Endothelial cell of umbilical vein (primary cell): ENCODE measurements around the gene SSBP3. TPM values are rescaled to one million over a fixed set of nuclear protein-coding genes. Genes with fewer than 3 reads are reported as not detected.

Source experiments
- BruUV-seq: library from RNA; stranded (reverse); fragments of 400-500 nt; replicated peaks from 2 replicates; lab custom pipeline; 2021; lab: Mats Ljungman, UMichigan
- CTCF ChIA-PET: fragments of 300-600, 350-600 bp; sonication (Branson Sonifier 250); formaldehyde crosslinking; loops from one replicate; lab custom pipeline; 2021; ENCODE audit warnings: antibody characterized with exemption, inconsistent platforms; lab: Charles Lee
- POLR2A ChIA-PET: fragments of 300-600, 350-600 bp; sonication (Branson Sonifier 250); formaldehyde crosslinking; loops from one replicate; lab custom pipeline; 2021; ENCODE audit warnings: antibody characterized with exemption, inconsistent platforms; lab: Charles Lee
- DNase-seq: peaks from one replicate; pipeline ENCODE4 v3.0.0-alpha.2; 2011; ENCODE audit warnings: low read depth, low spot score
- FAIRE-seq: peaks from 2 replicates; lab custom pipeline; 2011; peaks lifted over from hg19 to GRCh38; lab: Jason Lieb, UNC
- H2AFZ ChIP-seq: 2 replicates; pipeline ENCODE4 v1.6.0; 2012; ENCODE audit warnings: low read depth, low read length, control low read depth, inconsistent platforms
- H3K27ac ChIP-seq: 2 replicates; pipeline ENCODE4 v1.5.1; 2011; ENCODE audit warnings: low read depth, mild to moderate bottlenecking, control low read depth, low read length, moderate library complexity; ENCODE audit not compliant: insufficient read depth
- H3K27me3 ChIP-seq, 2 experiments: 2 replicates each; pipeline versions ENCODE4 v1.6.0 to v1.6.1; 2011; ENCODE audit warnings: low read length in 2 of 2, mixed read lengths in 1 of 2; ENCODE audit not compliant: control insufficient read depth in 2 of 2, insufficient read depth in 2 of 2
- H3K36me3 ChIP-seq, 2 experiments: 2 replicates in 1 of 2; 3 replicates in 1 of 2; pipeline ENCODE4 v1.5.1; 2011; ENCODE audit warnings: low read length in 2 of 2, mild to moderate bottlenecking in 1 of 2, moderate library complexity in 1 of 2; ENCODE audit not compliant: control insufficient read depth in 2 of 2, insufficient read depth in 2 of 2; ENCODE audit errors: extremely low read depth in 1 of 2
- H3K4me1 ChIP-seq: 3 replicates; pipeline ENCODE4 v1.5.1; 2011; ENCODE audit warnings: mild to moderate bottlenecking, low read length; ENCODE audit not compliant: control insufficient read depth, insufficient read depth; ENCODE audit errors: extremely low read depth
- H3K4me2 ChIP-seq: 2 replicates; pipeline ENCODE4 v1.6.1; 2011; ENCODE audit warnings: low read length, control low read depth, mixed read lengths; ENCODE audit not compliant: insufficient read depth
- H3K4me3 ChIP-seq, 3 experiments: fragments of 200-600 bp in 1 of 3; sonication (generic), shearing (Covaris generic) in 1 of 3; replicated peaks in 1 of 3; 2 replicates each; pipeline ENCODE4 v1.5.1; 2011 to 2016; ENCODE audit warnings: control low read depth in 3 of 3, low read length in 3 of 3, mild to moderate bottlenecking in 2 of 3, inconsistent platforms in 1 of 3, low read depth in 1 of 3, moderate library complexity in 1 of 3; ENCODE audit not compliant: insufficient read depth in 1 of 3
- H3K79me2 ChIP-seq: 2 replicates; pipeline ENCODE4 v1.6.0; 2012; ENCODE audit warnings: low read length, inconsistent platforms; ENCODE audit not compliant: control insufficient read depth, insufficient read depth
- H3K9ac ChIP-seq: replicated peaks from 2 replicates; pipeline ENCODE3; 2011; ENCODE audit warnings: low read length, control low read depth; ENCODE audit not compliant: insufficient read depth; ENCODE audit errors: extremely low read depth
- H3K9me1 ChIP-seq: replicated peaks from 3 replicates; pipeline ENCODE4 v1.6.0; 2011; ENCODE audit warnings: mild to moderate bottlenecking, low read length; ENCODE audit not compliant: control insufficient read depth, insufficient read depth; ENCODE audit errors: extremely low read depth
- H3K9me3 ChIP-seq: replicated peaks from 2 replicates; pipeline ENCODE4 v1.5.1; 2012; ENCODE audit warnings: low read length, inconsistent platforms; ENCODE audit not compliant: control insufficient read depth, insufficient read depth
- H4K20me1 ChIP-seq: replicated peaks from 2 replicates; pipeline ENCODE3; 2011; ENCODE audit warnings: mild to moderate bottlenecking, low read length; ENCODE audit not compliant: control insufficient read depth, insufficient read depth; ENCODE audit errors: extremely low read depth
- EZH2 ChIP-seq: IDR thresholded peaks from 2 replicates; pipeline ENCODE4 v1.6.1; 2012; ENCODE audit warnings: borderline replicate concordance, low read depth, mild to moderate bottlenecking, moderate library complexity, low read length, inconsistent platforms; ENCODE audit not compliant: severe bottlenecking
- FOS ChIP-seq: IDR thresholded peaks from 2 replicates; pipeline ENCODE4 v1.6.1; 2011; ENCODE audit warnings: mild to moderate bottlenecking, low read length, moderate library complexity, borderline replicate concordance; ENCODE audit not compliant: insufficient read depth
- GATA2 ChIP-seq: IDR thresholded peaks from 2 replicates; pipeline ENCODE4 v1.7.0; 2011; ENCODE audit warnings: low read depth, mild to moderate bottlenecking, moderate library complexity, mixed read lengths, low read length; ENCODE audit not compliant: insufficient read length, insufficient read depth
- JUN ChIP-seq: IDR thresholded peaks from 2 replicates; pipeline ENCODE4 v1.6.1; 2011; ENCODE audit warnings: borderline replicate concordance, low read depth; ENCODE audit not compliant: insufficient read length, insufficient read depth
- MYC ChIP-seq: IDR thresholded peaks from one replicate; pipeline ENCODE4 v1.6.1; 2011; ENCODE audit warnings: mild to moderate bottlenecking, low read depth, low read length
- POLR2A ChIP-seq: IDR thresholded peaks from 2 replicates; pipeline ENCODE4 v1.6.1; 2012; ENCODE audit warnings: low read depth, mild to moderate bottlenecking, control low read depth, low read length
- POLR2AphosphoS5 ChIP-seq: IDR thresholded peaks from 2 replicates; pipeline ENCODE4 v1.6.1; 2012; ENCODE audit warnings: low read depth, mild to moderate bottlenecking, control low read depth, low read length, moderate library complexity; ENCODE audit not compliant: insufficient read depth
- dilution Hi-C: fragments of 300-500 bp; cut with MboI; formaldehyde crosslinking; loops from one replicate; pipeline ENCODE4 v1.15.0; 2019; ENCODE audit warnings: low sequenced_read_pairs; ENCODE audit not compliant: extremely low pct_ligation_motif_present
- intact Hi-C: fragments of 100-400 bp; cut with micrococcal nuclease; formaldehyde crosslinking; loops from one replicate; pipeline ENCODE4 v1.10.0; 2022
- polyA plus RNA-seq, 4 experiments: library from polyadenylated mRNA; depleted of rRNA in 3 of 4; stranded (reverse) in 3 of 4; unstranded in 1 of 4; fragments of >200 nt; gene quantifications; 2 replicates each; pipeline versions ENCODE4 v1.2.1 to v1.2.3, GENCODE V29; 2011 to 2012; ENCODE audit warnings: missing spikeins in 1 of 4
- total RNA-seq: library from RNA; stranded (reverse); gene quantifications from 2 replicates; pipeline ENCODE4 v1.2.3, GENCODE V29; 2021
- TF ChIP-seq, protein P1 (sequence below): IDR thresholded peaks from 2 replicates; pipeline ENCODE4 v1.6.1; 2011; ENCODE audit not compliant: insufficient read depth, insufficient read length
- TF ChIP-seq, protein P2 (sequence below), 2 donors: IDR thresholded peaks; 1 replicate in 1 of 2; 2 replicates in 1 of 2; pipeline ENCODE4 v1.5.1; 2011; ENCODE audit warnings: low read length in 2 of 2, mild to moderate bottlenecking in 2 of 2, moderate library complexity in 2 of 2, control low read depth in 1 of 2, inconsistent platforms in 1 of 2, low read depth in 1 of 2; ENCODE audit not compliant: insufficient read depth in 1 of 2; ENCODE audit errors: extremely low read depth in 1 of 2

Gene SSBP3
- total and polyA plus RNA-seq, 2 donors (not counting 3 experiments of a cell fraction or from before 2014, with no cell fraction given), result 44.9 to 59.4 TPM

GRCh38 chr1:54227091-54227602 lies 179.0 kb downstream of the SSBP3 start:
- H3K27me3 ChIP-seq, result no peaks in the 10 kb centered on the region
- H4K20me1 ChIP-seq, result no peaks in the 10 kb centered on the region
- H3K4me1 ChIP-seq, result no peaks in the 10 kb centered on the region
- no peaks in the 10 kb centered on the region for H3K79me2 ChIP-seq
- FAIRE-seq (no peak), DNase-seq (no peak)
- H3K36me3 ChIP-seq, result peaks cover 3 to 8% of the 10 kb centered on the region in 2 experiments
- intact Hi-C loops (no loop called here), dilution Hi-C loops (no loop called here)
- H3K9ac ChIP-seq, result no peak overlapping the region
- POLR2A ChIA-PET, result no interaction called here
- CTCF ChIA-PET, result interaction anchor here (0.9 to 2.2 kb wide), 2 partner anchors 13 to 263 kb away, joined by 3 to 6 read pairs; no protein-coding TSS in a partner anchor
- no peaks in the 10 kb centered on the region for H3K9me1 ChIP-seq
- no peaks in the 10 kb centered on the region for H3K9me3 ChIP-seq
- no peak overlapping the region for H3K4me2 ChIP-seq
- no peak for TF ChIP-seq MYC
- no peak for TF ChIP-seq EZH2
- H2AFZ ChIP-seq, result no peak overlapping the region
- no peak overlapping the region for H3K27ac ChIP-seq
- H3K4me3 ChIP-seq, result no peak overlapping the region
- BruUV-seq, result no TSS peak

GRCh38 chr1:54225986-54226559 lies 180.1 kb downstream of the SSBP3 start:
- TF ChIP-seq MYC (no peak), JUN (no peak), POLR2A (no peak), POLR2AphosphoS5 (no peak), GATA2 (no peak), FOS (no peak), EZH2 (no peak)
- TF ChIP-seq, protein P1, sequence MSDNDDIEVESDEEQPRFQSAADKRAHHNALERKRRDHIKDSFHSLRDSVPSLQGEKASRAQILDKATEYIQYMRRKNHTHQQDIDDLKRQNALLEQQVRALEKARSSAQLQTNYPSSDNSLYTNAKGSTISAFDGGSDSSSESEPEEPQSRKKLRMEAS, result no peak
- TF ChIP-seq, protein P2, sequence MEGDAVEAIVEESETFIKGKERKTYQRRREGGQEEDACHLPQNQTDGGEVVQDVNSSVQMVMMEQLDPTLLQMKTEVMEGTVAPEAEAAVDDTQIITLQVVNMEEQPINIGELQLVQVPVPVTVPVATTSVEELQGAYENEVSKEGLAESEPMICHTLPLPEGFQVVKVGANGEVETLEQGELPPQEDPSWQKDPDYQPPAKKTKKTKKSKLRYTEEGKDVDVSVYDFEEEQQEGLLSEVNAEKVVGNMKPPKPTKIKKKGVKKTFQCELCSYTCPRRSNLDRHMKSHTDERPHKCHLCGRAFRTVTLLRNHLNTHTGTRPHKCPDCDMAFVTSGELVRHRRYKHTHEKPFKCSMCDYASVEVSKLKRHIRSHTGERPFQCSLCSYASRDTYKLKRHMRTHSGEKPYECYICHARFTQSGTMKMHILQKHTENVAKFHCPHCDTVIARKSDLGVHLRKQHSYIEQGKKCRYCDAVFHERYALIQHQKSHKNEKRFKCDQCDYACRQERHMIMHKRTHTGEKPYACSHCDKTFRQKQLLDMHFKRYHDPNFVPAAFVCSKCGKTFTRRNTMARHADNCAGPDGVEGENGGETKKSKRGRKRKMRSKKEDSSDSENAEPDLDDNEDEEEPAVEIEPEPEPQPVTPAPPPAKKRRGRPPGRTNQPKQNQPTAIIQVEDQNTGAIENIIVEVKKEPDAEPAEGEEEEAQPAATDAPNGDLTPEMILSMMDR (IDR thresholded peaks at IDR 0.05; ENCODE audit: extremely low read depth in 1 of 2, insufficient read depth in 1 of 2, low read depth in 1 of 2, low read length in 2 of 2), result no peak
- H2AFZ ChIP-seq, result no peak overlapping the region
- DNase-seq, result no peak
- no peaks in the 10 kb centered on the region for H3K9me3 ChIP-seq
- ChIA-PET POLR2A (interaction anchor here (0.6 kb wide), 1 partner anchor 158 kb away, joined by 3 read pairs; no protein-coding TSS in a partner anchor), CTCF (interaction anchor here (2.2 kb wide), 1 partner anchor 264 kb away, joined by 6 read pairs; no protein-coding TSS in a partner anchor)
- H3K9ac ChIP-seq, result no peak overlapping the region
- no peak for FAIRE-seq
- no peaks in the 10 kb centered on the region for H3K27me3 ChIP-seq
- H3K4me3 ChIP-seq, result no peak overlapping the region
- no TSS peak for BruUV-seq
- no peaks in the 10 kb centered on the region for H3K4me1 ChIP-seq
- H3K36me3 ChIP-seq, result peaks cover 3 to 10% of the 10 kb centered on the region in 2 experiments
- intact Hi-C loops (no loop called here), dilution Hi-C loops (no loop called here)
- no peaks in the 10 kb centered on the region for H4K20me1 ChIP-seq
- H3K9me1 ChIP-seq, result no peaks in the 10 kb centered on the region
- no peaks in the 10 kb centered on the region for H3K79me2 ChIP-seq
- H3K4me2 ChIP-seq, result no peak overlapping the region
- no peak overlapping the region for H3K27ac ChIP-seq
